ENCODE measurements around the gene ZNF185. TPM values are rescaled to one million over a fixed set of nuclear protein-coding genes. Genes with fewer than 3 reads are reported as not detected.
A peak's percentile ranks its signal among the peaks of the same experiment; 100 is the strongest.

Gene ZNF185
- total RNA-seq, 1 experiment from 2014 or later = 2.1 TPM

DNA sequence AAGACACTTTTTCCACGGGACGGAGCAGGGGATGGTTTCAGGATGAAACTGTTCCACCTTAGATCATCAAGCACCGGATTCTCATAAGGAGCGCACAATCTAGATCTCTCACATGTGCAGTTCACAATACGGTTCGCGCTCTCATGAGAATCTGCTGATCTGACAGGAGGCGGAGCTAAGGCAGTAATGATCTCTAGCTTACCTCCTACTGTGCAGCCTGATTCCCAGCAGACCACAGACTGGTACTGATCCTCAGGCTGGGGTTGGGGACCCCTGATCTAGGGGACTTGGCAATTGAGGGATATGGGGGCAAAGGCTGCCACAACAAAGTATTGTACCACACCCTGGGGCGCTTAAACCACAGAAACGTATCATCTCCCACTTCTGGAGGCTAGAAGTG is 25.7 kb downstream of the ZNF185 start:
- H3K4me3 ChIP-seq (ENCODE audit: low read depth, low read length, poor library complexity, severe bottlenecking) = no peak overlapping the region
- ChIA-PET CTCF (no interaction called here), POLR2A (ENCODE audit: low non-redundant PET) (no interaction called here)
- intact Hi-C loops (cut with micrococcal nuclease; ENCODE audit: unreplicated experiment) = loop anchor here (10.0 kb wide), 1 partner anchor 1169 kb away; no protein-coding TSS in a partner anchor
- peak; percentile 14 for DNase-seq (ENCODE audit: low spot score)
- H3K27ac ChIP-seq (ENCODE audit: low read depth, low read length, poor library complexity, severe bottlenecking) = no peak overlapping the region
- no peaks in the 10 kb centered on the region for H3K4me1 ChIP-seq (ENCODE audit: insufficient read depth, low read length, poor library complexity, severe bottlenecking)
- TF ChIP-seq EZH2 (IDR thresholded peaks at IDR 0.05; ENCODE audit: borderline replicate concordance, low read depth, low read length, poor library complexity, severe bottlenecking) = no peak
- TF ChIP-seq, protein P1, sequence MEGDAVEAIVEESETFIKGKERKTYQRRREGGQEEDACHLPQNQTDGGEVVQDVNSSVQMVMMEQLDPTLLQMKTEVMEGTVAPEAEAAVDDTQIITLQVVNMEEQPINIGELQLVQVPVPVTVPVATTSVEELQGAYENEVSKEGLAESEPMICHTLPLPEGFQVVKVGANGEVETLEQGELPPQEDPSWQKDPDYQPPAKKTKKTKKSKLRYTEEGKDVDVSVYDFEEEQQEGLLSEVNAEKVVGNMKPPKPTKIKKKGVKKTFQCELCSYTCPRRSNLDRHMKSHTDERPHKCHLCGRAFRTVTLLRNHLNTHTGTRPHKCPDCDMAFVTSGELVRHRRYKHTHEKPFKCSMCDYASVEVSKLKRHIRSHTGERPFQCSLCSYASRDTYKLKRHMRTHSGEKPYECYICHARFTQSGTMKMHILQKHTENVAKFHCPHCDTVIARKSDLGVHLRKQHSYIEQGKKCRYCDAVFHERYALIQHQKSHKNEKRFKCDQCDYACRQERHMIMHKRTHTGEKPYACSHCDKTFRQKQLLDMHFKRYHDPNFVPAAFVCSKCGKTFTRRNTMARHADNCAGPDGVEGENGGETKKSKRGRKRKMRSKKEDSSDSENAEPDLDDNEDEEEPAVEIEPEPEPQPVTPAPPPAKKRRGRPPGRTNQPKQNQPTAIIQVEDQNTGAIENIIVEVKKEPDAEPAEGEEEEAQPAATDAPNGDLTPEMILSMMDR (conservative IDR thresholded peaks at IDR 0.05; ENCODE audit: low read depth, low read length) = no peak
- no TSS peak for BruUV-seq (replicated peaks)
- no peaks in the 10 kb centered on the region for H3K27me3 ChIP-seq (replicated peaks; ENCODE audit: insufficient read depth, low read depth, low read length, poor library complexity)
- H3K9me3 ChIP-seq (ENCODE audit: low read depth, low read length, poor library complexity, severe bottlenecking) = no peaks in the 10 kb centered on the region
- no peaks in the 10 kb centered on the region for H3K36me3 ChIP-seq (ENCODE audit: insufficient read depth, low read length, poor library complexity, severe bottlenecking)

DNA sequence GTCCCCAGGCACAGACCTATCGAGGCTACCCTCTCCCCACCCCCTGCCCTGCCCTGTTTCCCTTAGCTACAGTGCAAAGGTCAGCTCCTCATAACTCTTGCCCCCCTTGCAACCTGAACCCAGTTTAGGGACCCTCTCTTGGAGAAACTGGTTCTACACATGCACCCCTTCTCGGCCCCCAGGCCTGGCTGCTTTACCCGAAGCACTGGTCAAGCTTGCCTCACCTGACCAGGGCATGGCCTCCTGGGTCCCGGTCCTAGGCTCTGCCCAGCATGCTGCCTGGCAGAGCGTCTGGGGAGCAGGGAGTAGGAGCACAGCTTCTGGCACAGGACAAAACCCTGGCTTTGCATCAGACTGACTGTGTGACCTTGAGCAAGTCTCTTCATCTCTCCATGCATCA is 28.0 kb downstream of the ZNF185 start:
- BruUV-seq (replicated peaks) = no TSS peak
- no peaks in the 10 kb centered on the region for H3K9me3 ChIP-seq (ENCODE audit: low read depth, low read length, poor library complexity, severe bottlenecking)
- no peaks in the 10 kb centered on the region for H3K27me3 ChIP-seq (replicated peaks; ENCODE audit: insufficient read depth, low read depth, low read length, poor library complexity)
- H3K4me3 ChIP-seq (ENCODE audit: low read depth, low read length, poor library complexity, severe bottlenecking) = no peak overlapping the region
- no peak for DNase-seq (ENCODE audit: low spot score)
- CTCF ChIA-PET = interaction anchor here (1.3 kb wide), 1 partner anchor 16 kb away, joined by 3 read pairs; no protein-coding TSS in a partner anchor
- H3K36me3 ChIP-seq (ENCODE audit: insufficient read depth, low read length, poor library complexity, severe bottlenecking) = no peaks in the 10 kb centered on the region
- H3K4me1 ChIP-seq (ENCODE audit: insufficient read depth, low read length, poor library complexity, severe bottlenecking) = no peaks in the 10 kb centered on the region
- POLR2A ChIA-PET (ENCODE audit: low non-redundant PET) = no interaction called here
- intact Hi-C loops (cut with micrococcal nuclease; ENCODE audit: unreplicated experiment) = loop anchor here (10.0 kb wide), 1 partner anchor 1171 kb away; no protein-coding TSS in a partner anchor
- no peak overlapping the region for H3K27ac ChIP-seq (ENCODE audit: low read depth, low read length, poor library complexity, severe bottlenecking)
- no peak for TF ChIP-seq EZH2 (IDR thresholded peaks at IDR 0.05; ENCODE audit: borderline replicate concordance, low read depth, low read length, poor library complexity, severe bottlenecking)
- TF ChIP-seq, protein P1 (conservative IDR thresholded peaks at IDR 0.05; ENCODE audit: low read depth, low read length) = no peak

DNA sequence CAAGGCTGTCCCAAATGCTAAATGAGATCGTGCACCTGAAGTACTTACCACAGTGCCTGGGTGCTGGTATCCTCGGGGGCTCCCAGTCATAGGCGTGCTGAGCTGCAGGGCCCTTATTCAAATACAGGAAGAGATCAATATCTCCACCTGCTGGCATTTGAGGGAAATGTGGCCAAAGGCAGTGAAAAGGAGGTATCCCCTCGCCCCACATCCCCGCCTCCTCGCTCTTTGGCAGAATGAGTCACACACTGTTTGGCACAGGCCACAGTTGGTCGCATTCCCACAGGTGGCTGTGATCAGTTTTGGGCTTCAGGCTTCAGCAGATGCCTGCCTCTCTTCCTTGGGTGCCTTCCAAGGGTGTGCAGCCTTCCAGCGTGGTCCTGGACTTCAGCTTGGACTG is 28.4 kb downstream of the ZNF185 start:
- no peaks in the 10 kb centered on the region for H3K27me3 ChIP-seq (replicated peaks; ENCODE audit: insufficient read depth, low read depth, low read length, poor library complexity)
- intact Hi-C loops (cut with micrococcal nuclease; ENCODE audit: unreplicated experiment) = loop anchor here (10.0 kb wide), 1 partner anchor 1171 kb away; no protein-coding TSS in a partner anchor
- H3K36me3 ChIP-seq (ENCODE audit: insufficient read depth, low read length, poor library complexity, severe bottlenecking) = no peaks in the 10 kb centered on the region
- H3K4me3 ChIP-seq (ENCODE audit: low read depth, low read length, poor library complexity, severe bottlenecking) = no peak overlapping the region
- CTCF ChIA-PET = interaction anchor here (1.3 kb wide), 1 partner anchor 15 kb away, joined by 3 read pairs; no protein-coding TSS in a partner anchor
- H3K4me1 ChIP-seq (ENCODE audit: insufficient read depth, low read length, poor library complexity, severe bottlenecking) = no peaks in the 10 kb centered on the region
- TF ChIP-seq, protein P1 (conservative IDR thresholded peaks at IDR 0.05; ENCODE audit: low read depth, low read length) = peak; percentile 63
- no peak for TF ChIP-seq EZH2 (IDR thresholded peaks at IDR 0.05; ENCODE audit: borderline replicate concordance, low read depth, low read length, poor library complexity, severe bottlenecking)
- no peaks in the 10 kb centered on the region for H3K9me3 ChIP-seq (ENCODE audit: low read depth, low read length, poor library complexity, severe bottlenecking)
- BruUV-seq (replicated peaks) = no TSS peak
- H3K27ac ChIP-seq (ENCODE audit: low read depth, low read length, poor library complexity, severe bottlenecking) = no peak overlapping the region
- POLR2A ChIA-PET (ENCODE audit: low non-redundant PET) = no interaction called here
- peak; percentile 86 for DNase-seq (ENCODE audit: low spot score)
